ENCODE data around the gene UCP3.

DNA sequence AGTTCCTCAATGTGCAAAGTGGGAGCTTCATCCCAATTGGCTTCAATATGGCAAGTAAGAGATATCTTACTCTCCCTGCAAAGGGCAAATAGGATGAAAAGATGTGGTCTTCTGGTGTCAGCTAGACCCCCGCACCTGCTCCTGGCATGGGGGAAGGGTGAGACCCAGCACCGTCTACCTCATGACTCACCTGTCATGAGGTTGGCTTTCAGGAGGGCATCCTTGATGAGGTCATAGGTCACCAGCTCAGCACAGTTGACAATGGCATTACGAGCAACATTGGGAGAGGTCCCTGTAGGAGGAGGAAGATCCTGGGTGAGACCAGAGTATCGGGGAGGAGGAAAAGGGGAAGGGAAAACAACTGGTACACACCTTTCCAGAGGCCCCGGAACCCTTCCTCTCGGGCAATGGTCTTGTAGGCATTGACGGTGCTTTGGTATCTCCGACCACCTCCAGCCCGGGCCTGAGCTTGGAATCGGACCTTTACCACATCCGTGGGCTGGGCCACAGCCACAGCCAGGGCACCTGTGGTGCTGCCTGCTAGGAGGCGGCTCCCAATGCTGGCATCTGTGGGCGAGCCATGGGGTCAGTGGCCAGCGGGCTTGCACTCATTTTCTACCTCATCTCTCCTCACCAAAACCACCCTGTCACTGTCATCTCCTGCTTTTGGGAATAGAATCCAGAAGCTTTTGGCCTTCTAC is 32.3 kb downstream of the UCP3 start:
- TF ChIP-seq, protein P1, sequence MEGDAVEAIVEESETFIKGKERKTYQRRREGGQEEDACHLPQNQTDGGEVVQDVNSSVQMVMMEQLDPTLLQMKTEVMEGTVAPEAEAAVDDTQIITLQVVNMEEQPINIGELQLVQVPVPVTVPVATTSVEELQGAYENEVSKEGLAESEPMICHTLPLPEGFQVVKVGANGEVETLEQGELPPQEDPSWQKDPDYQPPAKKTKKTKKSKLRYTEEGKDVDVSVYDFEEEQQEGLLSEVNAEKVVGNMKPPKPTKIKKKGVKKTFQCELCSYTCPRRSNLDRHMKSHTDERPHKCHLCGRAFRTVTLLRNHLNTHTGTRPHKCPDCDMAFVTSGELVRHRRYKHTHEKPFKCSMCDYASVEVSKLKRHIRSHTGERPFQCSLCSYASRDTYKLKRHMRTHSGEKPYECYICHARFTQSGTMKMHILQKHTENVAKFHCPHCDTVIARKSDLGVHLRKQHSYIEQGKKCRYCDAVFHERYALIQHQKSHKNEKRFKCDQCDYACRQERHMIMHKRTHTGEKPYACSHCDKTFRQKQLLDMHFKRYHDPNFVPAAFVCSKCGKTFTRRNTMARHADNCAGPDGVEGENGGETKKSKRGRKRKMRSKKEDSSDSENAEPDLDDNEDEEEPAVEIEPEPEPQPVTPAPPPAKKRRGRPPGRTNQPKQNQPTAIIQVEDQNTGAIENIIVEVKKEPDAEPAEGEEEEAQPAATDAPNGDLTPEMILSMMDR (IDR thresholded peaks at IDR 0.05; ENCODE audit: borderline replicate concordance, extremely low read depth, low read length, poor library complexity, severe bottlenecking): no peak
- no peak for TF ChIP-seq EZH2 (IDR thresholded peaks at IDR 0.05; ENCODE audit: borderline replicate concordance, low read depth, low read length, severe bottlenecking)
